ENCODE data around the gene PRPF31. TPM values are rescaled to one million over a fixed set of nuclear protein-coding genes. Genes with fewer than 3 reads are reported as not detected.

PRPF31 gene
- polyA plus RNA-seq, 1 donor (not counting 4 experiments of a cell fraction or from before 2014, with no cell fraction given), result 42.2 TPM

- no peak overlapping the region for H3K4me2 ChIP-seq (ENCODE audit: control insufficient read depth, extremely low read depth, insufficient read depth, low read depth, low read length)
- dilution Hi-C loops (cut with MboI; ENCODE audit: extremely low pct_ligation_motif_present, low sequenced_read_pairs), result no loop called here
- FAIRE-seq, result no peak
- no peak overlapping the region for H2AFZ ChIP-seq (ENCODE audit: control insufficient read depth, low read length)
- TF ChIP-seq, protein P1, sequence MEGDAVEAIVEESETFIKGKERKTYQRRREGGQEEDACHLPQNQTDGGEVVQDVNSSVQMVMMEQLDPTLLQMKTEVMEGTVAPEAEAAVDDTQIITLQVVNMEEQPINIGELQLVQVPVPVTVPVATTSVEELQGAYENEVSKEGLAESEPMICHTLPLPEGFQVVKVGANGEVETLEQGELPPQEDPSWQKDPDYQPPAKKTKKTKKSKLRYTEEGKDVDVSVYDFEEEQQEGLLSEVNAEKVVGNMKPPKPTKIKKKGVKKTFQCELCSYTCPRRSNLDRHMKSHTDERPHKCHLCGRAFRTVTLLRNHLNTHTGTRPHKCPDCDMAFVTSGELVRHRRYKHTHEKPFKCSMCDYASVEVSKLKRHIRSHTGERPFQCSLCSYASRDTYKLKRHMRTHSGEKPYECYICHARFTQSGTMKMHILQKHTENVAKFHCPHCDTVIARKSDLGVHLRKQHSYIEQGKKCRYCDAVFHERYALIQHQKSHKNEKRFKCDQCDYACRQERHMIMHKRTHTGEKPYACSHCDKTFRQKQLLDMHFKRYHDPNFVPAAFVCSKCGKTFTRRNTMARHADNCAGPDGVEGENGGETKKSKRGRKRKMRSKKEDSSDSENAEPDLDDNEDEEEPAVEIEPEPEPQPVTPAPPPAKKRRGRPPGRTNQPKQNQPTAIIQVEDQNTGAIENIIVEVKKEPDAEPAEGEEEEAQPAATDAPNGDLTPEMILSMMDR (optimal IDR thresholded peaks at IDR 0.05 in 1 of 3, IDR thresholded peaks at IDR 0.05 in 1 of 3, conservative IDR thresholded peaks at IDR 0.05 in 1 of 3; ENCODE audit: extremely low read depth in 1 of 3, insufficient read depth in 2 of 3, low read length in 3 of 3), result no peak
- no peak for TF ChIP-seq EZH2 (IDR thresholded peaks at IDR 0.05; ENCODE audit: low read length)
- no peaks in the 10 kb centered on the region for H3K79me2 ChIP-seq (ENCODE audit: control insufficient read depth, insufficient read depth, low read length)
- no peak for DNase-seq (ENCODE audit: low read depth, low spot score)
- peaks cover 42 to 55% of the 10 kb centered on the region in 2 experiments for H3K36me3 ChIP-seq (ENCODE audit: control insufficient read depth in 2 of 2, extremely low read depth in 1 of 2, insufficient read depth in 2 of 2, low read length in 2 of 2)
- no peaks in the 10 kb centered on the region for H3K27me3 ChIP-seq (ENCODE audit: control insufficient read depth, extremely low read depth, insufficient read depth, low read length)
- H3K27ac ChIP-seq (ENCODE audit: control insufficient read depth, insufficient read depth, low read length), result no peak overlapping the region
- no peak overlapping the region for H3K4me3 ChIP-seq (ENCODE audit: control insufficient read depth in 2 of 3, extremely low read depth in 1 of 3, insufficient read depth in 2 of 3, low read depth in 1 of 3, low read length in 3 of 3)
- no peaks in the 10 kb centered on the region for H3K4me1 ChIP-seq (ENCODE audit: control insufficient read depth, extremely low read depth, insufficient read depth, low read length)
- H3K9me1 ChIP-seq (ENCODE audit: control insufficient read depth, extremely low read depth, insufficient read depth, low read length), result no peaks in the 10 kb centered on the region
- H4K20me1 ChIP-seq (ENCODE audit: control insufficient read depth, extremely low read depth, insufficient read depth, low read length), result peaks cover 9% of the 10 kb centered on the region
- no peaks in the 10 kb centered on the region for H3K9me3 ChIP-seq (ENCODE audit: control insufficient read depth, low read depth, low read length)
- no peak overlapping the region for H3K9ac ChIP-seq (ENCODE audit: control insufficient read depth, extremely low read depth, insufficient read depth, low read length)
Measured at GRCh38 chr19:54152267-54152666, 36.7 kb downstream of the PRPF31 start.

- Histone ChIP-seq H3K4me3 (ENCODE audit: control insufficient read depth in 2 of 3, extremely low read depth in 1 of 3, insufficient read depth in 2 of 3, low read depth in 1 of 3, low read length in 3 of 3) (no peak overlapping the region), H3K27me3 (ENCODE audit: control insufficient read depth, extremely low read depth, insufficient read depth, low read length) (no peaks in the 10 kb centered on the region), H3K27ac (ENCODE audit: control insufficient read depth, insufficient read depth, low read length) (no peak overlapping the region), H2AFZ (ENCODE audit: control insufficient read depth, low read length) (no peak overlapping the region), H3K36me3 (ENCODE audit: control insufficient read depth in 2 of 2, extremely low read depth in 1 of 2, insufficient read depth in 2 of 2, low read length in 2 of 2) (peaks cover 47 to 54% of the 10 kb centered on the region in 2 experiments), H3K79me2 (ENCODE audit: control insufficient read depth, insufficient read depth, low read length) (peaks cover 1% of the 10 kb centered on the region), H3K4me2 (ENCODE audit: control insufficient read depth, extremely low read depth, insufficient read depth, low read depth, low read length) (no peak overlapping the region), H3K9me3 (ENCODE audit: control insufficient read depth, low read depth, low read length) (no peaks in the 10 kb centered on the region), H4K20me1 (ENCODE audit: control insufficient read depth, extremely low read depth, insufficient read depth, low read length) (peaks cover 9% of the 10 kb centered on the region), H3K9me1 (ENCODE audit: control insufficient read depth, extremely low read depth, insufficient read depth, low read length) (no peaks in the 10 kb centered on the region), H3K4me1 (ENCODE audit: control insufficient read depth, extremely low read depth, insufficient read depth, low read length) (peaks cover under 1% of the 10 kb centered on the region), H3K9ac (ENCODE audit: control insufficient read depth, extremely low read depth, insufficient read depth, low read length) (no peak overlapping the region)
- DNase-seq (ENCODE audit: low read depth, low spot score) (no peak), FAIRE-seq (no peak)
- dilution Hi-C loops (cut with MboI; ENCODE audit: extremely low pct_ligation_motif_present, low sequenced_read_pairs), result no loop called here
- TF ChIP-seq EZH2 (IDR thresholded peaks at IDR 0.05; ENCODE audit: low read length), result no peak
- TF ChIP-seq, protein P1 (optimal IDR thresholded peaks at IDR 0.05 in 1 of 3, IDR thresholded peaks at IDR 0.05 in 1 of 3, conservative IDR thresholded peaks at IDR 0.05 in 1 of 3; ENCODE audit: extremely low read depth in 1 of 3, insufficient read depth in 2 of 3, low read length in 3 of 3), result no peak
Measured at GRCh38 chr19:54152878-54153524, 37.4 kb downstream of the PRPF31 start.

All from keratinocyte (primary cell).